ENCODE measurements around the gene DYNLL2.
"Not testable (repeated sequence)": the region's sequence is repeated elsewhere in the genome, so short reads cannot be mapped to it uniquely, and the experiment has no call there.

DYNLL2 gene

GRCh38 chr17:58107306-58107705 is 24.1 kb downstream of the DYNLL2 start:
- no peak for DNase-seq

GRCh38 chr17:58109197-58109596 is 26.0 kb downstream of the DYNLL2 start:
- no peak for DNase-seq

GRCh38 chr17:58110012-58110411 is 26.8 kb downstream of the DYNLL2 start:
- no peak for DNase-seq

GRCh38 chr17:58111676-58112075 is 28.5 kb downstream of the DYNLL2 start:
- DNase-seq: no peak

- DNase-seq: peak; percentile 76
Measured at GRCh38 chr17:58112970-58113631, 29.9 kb downstream of the DYNLL2 start.

GRCh38 chr17:58113947-58114346 is 30.7 kb downstream of the DYNLL2 start:
- no peak for DNase-seq

GRCh38 chr17:58117382-58117781 is 34.2 kb downstream of the DYNLL2 start:
- DNase-seq: no peak

- DNase-seq: no peak
Measured at GRCh38 chr17:58119491-58119890, 36.3 kb downstream of the DYNLL2 start.

- DNase-seq: no peak
Measured at GRCh38 chr17:58120195-58120822, 37.1 kb downstream of the DYNLL2 start.

- peak; percentile 18 for DNase-seq
Measured at GRCh38 chr17:58121925-58122324, 38.7 kb downstream of the DYNLL2 start.

- DNase-seq: no peak
Measured at GRCh38 chr17:58127846-58128245, 44.6 kb downstream of the DYNLL2 start.

- DNase-seq: not testable (repeated sequence)
Measured at GRCh38 chr17:58132697-58133096, 49.5 kb downstream of the DYNLL2 start.

GRCh38 chr17:58136669-58137279 is 53.6 kb downstream of the DYNLL2 start:
- DNase-seq: no peak

GRCh38 chr17:58141505-58141904 is 58.3 kb downstream of the DYNLL2 start:
- no peak for DNase-seq

- DNase-seq: not testable (repeated sequence)
Measured at GRCh38 chr17:58143335-58143734, 60.1 kb downstream of the DYNLL2 start.

GRCh38 chr17:58144801-58145200 is 61.6 kb downstream of the DYNLL2 start:
- no peak for DNase-seq
